Measurements from ENCODE around the gene WDFY4. TPM values are rescaled to one million over a fixed set of nuclear protein-coding genes. Genes with fewer than 3 reads are reported as not detected.
A peak's percentile ranks its signal among the peaks of the same experiment; 100 is the strongest.

WDFY4 gene
- total RNA-seq, 1 experiment from 2014 or later, result 144 TPM

DNA sequence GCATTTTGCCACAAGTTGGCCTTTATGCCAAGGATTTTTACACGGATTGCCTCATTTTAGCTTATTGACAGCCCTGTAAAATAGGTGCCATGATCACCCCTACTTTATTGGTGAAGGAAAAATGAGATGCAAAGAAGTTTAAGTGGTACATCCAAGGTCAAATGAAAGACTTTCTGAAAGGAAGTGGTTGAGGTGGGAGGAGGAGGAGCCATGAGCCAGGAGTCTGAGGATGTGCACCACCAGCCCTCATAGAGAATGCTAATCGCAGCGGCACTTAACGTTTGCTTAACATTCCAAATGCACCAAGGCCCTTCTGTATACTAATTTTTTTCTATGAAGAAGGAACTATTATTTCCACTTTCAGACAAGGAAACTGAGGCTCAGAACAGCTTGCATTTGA, 286.0 kb downstream of the WDFY4 start:
- Histone ChIP-seq H2AFZ (ENCODE audit: low read length) (no peak overlapping the region), H3K4me2 (ENCODE audit: low read depth, low read length, poor library complexity, severe bottlenecking) (no peak overlapping the region), H3K27ac (ENCODE audit: low read length) (no peak overlapping the region), H3K4me3 (ENCODE audit: low read length) (no peak overlapping the region), H4K20me1 (ENCODE audit: insufficient read depth, low read depth, low read length) (no peaks in the 10 kb centered on the region), H3K4me1 (ENCODE audit: low read length) (no peaks in the 10 kb centered on the region), H3K79me2 (ENCODE audit: low read length) (no peaks in the 10 kb centered on the region), H3K9ac (ENCODE audit: low read length) (no peak overlapping the region), H3K9me3 (ENCODE audit: low read length) (no peaks in the 10 kb centered on the region), H3K36me3 (ENCODE audit: insufficient read depth, low read length) (peaks cover 32% of the 10 kb centered on the region), H3K27me3 (ENCODE audit: low read length) (no peaks in the 10 kb centered on the region), H3K9me2 (replicated peaks; ENCODE audit: insufficient read depth, low read length) (no peaks in the 10 kb centered on the region)
- no peak for DNase-seq

- no peak for DNase-seq
- Histone ChIP-seq H3K4me3 (ENCODE audit: low read length) (no peak overlapping the region), H3K36me3 (ENCODE audit: insufficient read depth, low read length) (peaks cover 26% of the 10 kb centered on the region), H3K9me3 (ENCODE audit: low read length) (no peaks in the 10 kb centered on the region), H3K9ac (ENCODE audit: low read length) (no peak overlapping the region), H2AFZ (ENCODE audit: low read length) (no peak overlapping the region), H3K4me2 (ENCODE audit: low read depth, low read length, poor library complexity, severe bottlenecking) (no peak overlapping the region), H3K27me3 (ENCODE audit: low read length) (no peaks in the 10 kb centered on the region), H3K79me2 (ENCODE audit: low read length) (no peaks in the 10 kb centered on the region), H3K9me2 (replicated peaks; ENCODE audit: insufficient read depth, low read length) (no peaks in the 10 kb centered on the region), H3K27ac (ENCODE audit: low read length) (no peak overlapping the region), H4K20me1 (ENCODE audit: insufficient read depth, low read depth, low read length) (no peaks in the 10 kb centered on the region), H3K4me1 (ENCODE audit: low read length) (no peaks in the 10 kb centered on the region)
Observed at GRCh38 chr10:48973065-48973464, 288.4 kb downstream of the WDFY4 start.

DNA sequence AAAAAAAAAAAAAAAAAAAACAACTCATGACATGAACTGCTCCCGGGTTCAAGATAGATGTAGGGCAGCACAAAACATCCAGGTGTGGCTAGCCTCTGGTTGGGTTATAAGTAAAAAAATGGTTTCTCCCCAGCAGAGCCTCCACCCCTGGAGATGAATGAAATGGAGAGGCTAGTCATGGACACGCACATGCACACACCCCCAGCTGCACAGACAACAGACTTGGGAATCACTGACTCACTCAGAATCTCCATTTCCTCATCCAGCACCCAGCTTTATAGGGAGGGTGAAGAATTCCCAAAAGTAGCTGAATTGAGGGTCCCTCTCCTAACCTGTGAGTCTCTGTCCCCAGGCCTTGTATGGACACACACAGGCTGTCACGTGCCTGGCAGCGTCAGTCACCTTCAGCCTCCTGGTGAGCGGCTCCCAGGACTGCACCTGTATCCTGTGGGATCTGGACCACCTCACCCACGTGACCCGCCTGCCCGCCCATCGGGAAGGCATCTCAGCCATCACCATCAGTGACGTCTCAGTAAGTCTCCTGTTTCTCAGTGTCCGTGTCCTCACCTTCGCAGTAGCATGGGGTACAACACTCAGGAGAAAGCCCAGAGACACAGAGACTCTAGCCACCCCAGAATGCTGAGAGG, 290.0 kb downstream of the WDFY4 start:
- H3K4me3 ChIP-seq (ENCODE audit: low read length), result no peak overlapping the region
- H3K27me3 ChIP-seq (ENCODE audit: low read length), result no peaks in the 10 kb centered on the region
- no peaks in the 10 kb centered on the region for H3K4me1 ChIP-seq (ENCODE audit: low read length)
- H3K36me3 ChIP-seq (ENCODE audit: insufficient read depth, low read length), result peaks cover 22% of the 10 kb centered on the region
- no peak overlapping the region for H3K9ac ChIP-seq (ENCODE audit: low read length)
- no peak overlapping the region for H3K27ac ChIP-seq (ENCODE audit: low read length)
- H2AFZ ChIP-seq (ENCODE audit: low read length), result no peak overlapping the region
- no peaks in the 10 kb centered on the region for H4K20me1 ChIP-seq (ENCODE audit: insufficient read depth, low read depth, low read length)
- no peaks in the 10 kb centered on the region for H3K79me2 ChIP-seq (ENCODE audit: low read length)
- no peak overlapping the region for H3K4me2 ChIP-seq (ENCODE audit: low read depth, low read length, poor library complexity, severe bottlenecking)
- no peaks in the 10 kb centered on the region for H3K9me3 ChIP-seq (ENCODE audit: low read length)
- H3K9me2 ChIP-seq (replicated peaks; ENCODE audit: insufficient read depth, low read length), result no peaks in the 10 kb centered on the region
- no peak for DNase-seq

DNA sequence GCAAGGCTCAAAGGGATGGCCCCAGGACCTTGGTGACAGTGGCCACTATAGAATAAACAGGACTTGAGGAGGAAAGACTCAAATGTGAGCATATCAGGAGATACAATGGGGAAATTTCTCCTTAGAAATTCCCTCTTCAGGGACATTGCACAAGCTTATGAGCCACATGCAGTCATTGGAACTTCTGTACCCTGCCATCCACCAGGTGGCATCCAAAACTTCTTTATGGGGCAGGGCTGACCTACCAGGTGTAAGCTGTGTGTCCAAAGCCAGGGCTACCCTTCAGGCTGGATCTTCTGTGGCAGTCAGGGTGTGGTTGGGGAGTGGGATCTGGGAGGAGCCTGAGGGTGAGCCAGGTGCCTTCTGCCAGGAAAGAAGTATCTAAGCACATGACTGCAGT, 291.5 kb downstream of the WDFY4 start:
- no peaks in the 10 kb centered on the region for H3K9me3 ChIP-seq (ENCODE audit: low read length)
- H3K9ac ChIP-seq (ENCODE audit: low read length), result no peak overlapping the region
- H3K79me2 ChIP-seq (ENCODE audit: low read length), result no peaks in the 10 kb centered on the region
- no peak overlapping the region for H3K4me3 ChIP-seq (ENCODE audit: low read length)
- H2AFZ ChIP-seq (ENCODE audit: low read length), result no peak overlapping the region
- no peak overlapping the region for H3K27ac ChIP-seq (ENCODE audit: low read length)
- H3K36me3 ChIP-seq (ENCODE audit: insufficient read depth, low read length), result peaks cover 24% of the 10 kb centered on the region; the same call in 1 of the 2 replicates
- no peak for DNase-seq
- no peak overlapping the region for H3K4me2 ChIP-seq (ENCODE audit: low read depth, low read length, poor library complexity, severe bottlenecking)
- no peaks in the 10 kb centered on the region for H3K4me1 ChIP-seq (ENCODE audit: low read length)
- no peaks in the 10 kb centered on the region for H3K27me3 ChIP-seq (ENCODE audit: low read length)
- no peaks in the 10 kb centered on the region for H3K9me2 ChIP-seq (replicated peaks; ENCODE audit: insufficient read depth, low read length)
- no peaks in the 10 kb centered on the region for H4K20me1 ChIP-seq (ENCODE audit: insufficient read depth, low read depth, low read length)

DNA sequence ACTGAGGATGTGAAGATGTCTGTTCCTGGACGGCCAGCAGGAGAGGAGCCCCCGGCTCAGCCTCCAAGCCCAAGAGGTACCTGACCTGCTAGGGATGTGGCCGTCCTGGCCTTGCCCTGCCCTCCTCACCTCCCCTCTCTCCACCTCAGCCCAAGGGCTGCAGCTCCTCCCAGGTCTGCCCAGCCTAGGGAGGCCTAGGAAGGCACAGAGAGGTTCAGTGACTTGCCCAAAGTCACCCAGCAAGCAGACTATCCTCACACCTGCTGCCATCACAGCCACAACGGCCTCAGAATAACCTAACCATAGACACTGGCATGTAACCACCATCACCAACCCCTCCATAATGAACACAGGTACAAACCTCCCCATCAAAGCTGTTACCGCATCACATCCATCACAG, 293.6 kb downstream of the WDFY4 start:
- no peak for DNase-seq
- Histone ChIP-seq H3K9me3 (ENCODE audit: low read length) (no peaks in the 10 kb centered on the region), H3K36me3 (ENCODE audit: insufficient read depth, low read length) (peaks cover 39% of the 10 kb centered on the region; the same call in 1 of the 2 replicates), H3K79me2 (ENCODE audit: low read length) (no peaks in the 10 kb centered on the region), H3K4me1 (ENCODE audit: low read length) (no peaks in the 10 kb centered on the region), H3K9me2 (replicated peaks; ENCODE audit: insufficient read depth, low read length) (no peaks in the 10 kb centered on the region), H3K27ac (ENCODE audit: low read length) (no peak overlapping the region), H3K4me3 (ENCODE audit: low read length) (no peak overlapping the region), H2AFZ (ENCODE audit: low read length) (no peak overlapping the region), H4K20me1 (ENCODE audit: insufficient read depth, low read depth, low read length) (no peaks in the 10 kb centered on the region), H3K27me3 (ENCODE audit: low read length) (no peaks in the 10 kb centered on the region), H3K4me2 (ENCODE audit: low read depth, low read length, poor library complexity, severe bottlenecking) (no peak overlapping the region), H3K9ac (ENCODE audit: low read length) (no peak overlapping the region)

DNA sequence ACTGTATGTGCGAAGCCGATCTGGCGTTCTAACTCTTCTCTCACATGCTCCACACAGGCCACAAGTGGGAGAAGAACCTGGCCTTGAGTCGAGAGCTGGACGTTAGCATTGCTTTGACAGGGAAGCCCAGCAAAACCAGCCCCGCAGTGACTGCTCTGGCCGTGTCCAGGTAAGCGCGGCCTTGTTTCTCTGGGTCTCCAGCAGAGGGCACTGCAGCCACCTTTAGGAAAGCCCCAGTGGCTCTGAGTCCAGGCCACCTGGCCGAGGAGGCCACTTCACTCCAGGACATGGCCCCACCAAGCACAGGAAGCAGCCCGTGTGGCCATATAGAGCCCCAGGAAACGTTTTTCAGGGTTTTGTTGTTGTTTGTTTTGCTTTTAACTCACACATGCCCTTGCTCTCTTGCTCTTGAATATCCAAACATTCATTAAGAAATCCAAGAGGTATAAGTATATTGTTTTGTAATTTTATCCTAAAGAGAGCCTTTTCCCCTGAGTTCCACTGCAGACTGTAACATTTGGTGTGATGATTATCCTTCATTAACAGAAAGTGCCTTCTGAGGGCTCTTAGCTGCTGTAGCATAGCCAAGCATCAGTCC, 296.7 kb downstream of the WDFY4 start:
- H3K27me3 ChIP-seq (ENCODE audit: low read length), result no peaks in the 10 kb centered on the region

GRCh38 chr10:48982584-48982983, 297.9 kb downstream of the WDFY4 start:
- H2AFZ ChIP-seq (ENCODE audit: low read length), result no peak overlapping the region
- peaks cover 37% of the 10 kb centered on the region; the same call in 1 of the 2 replicates for H3K36me3 ChIP-seq (ENCODE audit: insufficient read depth, low read length)
- no peak overlapping the region for H3K4me3 ChIP-seq (ENCODE audit: low read length)

More for the DNA sequence above, 296.7 kb downstream of the WDFY4 start:
- Histone ChIP-seq H3K27ac (ENCODE audit: low read length) (no peak overlapping the region), H3K9ac (ENCODE audit: low read length) (no peak overlapping the region), H3K4me2 (ENCODE audit: low read depth, low read length, poor library complexity, severe bottlenecking) (no peak overlapping the region), H3K9me3 (ENCODE audit: low read length) (no peaks in the 10 kb centered on the region), H3K4me3 (ENCODE audit: low read length) (no peak overlapping the region), H3K36me3 (ENCODE audit: insufficient read depth, low read length) (peaks cover 37% of the 10 kb centered on the region; the same call in 1 of the 2 replicates), H3K79me2 (ENCODE audit: low read length) (no peaks in the 10 kb centered on the region), H2AFZ (ENCODE audit: low read length) (no peak overlapping the region), H4K20me1 (ENCODE audit: insufficient read depth, low read depth, low read length) (no peaks in the 10 kb centered on the region), H3K9me2 (replicated peaks; ENCODE audit: insufficient read depth, low read length) (no peaks in the 10 kb centered on the region), H3K4me1 (ENCODE audit: low read length) (no peaks in the 10 kb centered on the region)
- DNase-seq, result peak; percentile 53

DNA sequence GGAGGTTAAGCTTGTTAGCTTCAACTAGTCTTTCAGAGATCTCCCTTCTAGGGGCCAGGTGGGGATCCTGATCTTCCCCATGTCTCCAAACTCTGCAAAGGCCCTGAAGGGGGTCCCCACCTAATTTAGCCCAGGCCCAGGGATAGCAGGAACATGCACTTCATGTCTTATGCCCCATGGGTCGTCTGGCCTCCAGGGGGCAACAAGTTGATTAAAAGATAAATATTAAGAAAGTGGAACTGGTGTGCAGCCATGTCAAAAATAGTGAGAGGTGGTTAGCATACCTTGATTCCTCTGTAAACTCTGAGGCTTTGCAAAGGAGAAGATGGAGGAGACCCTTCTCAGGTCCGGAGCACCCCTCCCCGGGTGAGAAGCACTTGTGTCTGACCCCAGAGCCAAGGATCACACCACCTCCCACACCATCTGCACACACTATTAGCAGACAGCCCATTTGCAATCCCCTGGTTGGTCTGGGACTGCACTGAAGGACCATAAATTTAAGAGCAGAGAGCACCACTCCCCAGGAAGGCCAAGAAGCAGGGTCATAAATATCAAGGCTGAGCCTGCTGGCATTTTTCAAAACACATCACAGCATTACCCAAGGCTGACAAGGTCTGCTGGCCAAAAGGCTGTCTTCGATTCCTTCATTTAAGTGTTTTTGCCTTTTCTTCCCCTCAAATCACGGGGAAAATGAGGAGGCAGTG, 299.1 kb downstream of the WDFY4 start:
- Histone ChIP-seq H3K9ac (ENCODE audit: low read length) (no peak overlapping the region), H3K4me1 (ENCODE audit: low read length) (no peaks in the 10 kb centered on the region), H3K27ac (ENCODE audit: low read length) (no peak overlapping the region), H3K79me2 (ENCODE audit: low read length) (no peaks in the 10 kb centered on the region), H2AFZ (ENCODE audit: low read length) (no peak overlapping the region), H3K4me2 (ENCODE audit: low read depth, low read length, poor library complexity, severe bottlenecking) (no peak overlapping the region), H3K9me3 (ENCODE audit: low read length) (no peaks in the 10 kb centered on the region), H3K4me3 (ENCODE audit: low read length) (no peak overlapping the region), H4K20me1 (ENCODE audit: insufficient read depth, low read depth, low read length) (no peaks in the 10 kb centered on the region), H3K36me3 (ENCODE audit: insufficient read depth, low read length) (peaks cover 37% of the 10 kb centered on the region; the same call in 1 of the 2 replicates), H3K27me3 (ENCODE audit: low read length) (no peaks in the 10 kb centered on the region), H3K9me2 (replicated peaks; ENCODE audit: insufficient read depth, low read length) (no peaks in the 10 kb centered on the region)
- DNase-seq, result no peak

More at GRCh38 chr10:48982584-48982983, 297.9 kb downstream of the WDFY4 start:
- Histone ChIP-seq H3K4me2 (ENCODE audit: low read depth, low read length, poor library complexity, severe bottlenecking) (no peak overlapping the region), H3K27ac (ENCODE audit: low read length) (no peak overlapping the region), H4K20me1 (ENCODE audit: insufficient read depth, low read depth, low read length) (no peaks in the 10 kb centered on the region), H3K9ac (ENCODE audit: low read length) (no peak overlapping the region), H3K4me1 (ENCODE audit: low read length) (no peaks in the 10 kb centered on the region), H3K9me3 (ENCODE audit: low read length) (no peaks in the 10 kb centered on the region), H3K9me2 (replicated peaks; ENCODE audit: insufficient read depth, low read length) (no peaks in the 10 kb centered on the region), H3K27me3 (ENCODE audit: low read length) (no peaks in the 10 kb centered on the region), H3K79me2 (ENCODE audit: low read length) (no peaks in the 10 kb centered on the region)
- no peak for DNase-seq
